Mesenchymal stem cell (in vitro differentiated cells and primary cell): ENCODE data around the gene H1-8.

ENCODE experiments used
- DNase-seq: peaks from one replicate; pipeline ENCODE4 v3.0.0-alpha.2; 2013
- H2AFZ ChIP-seq: one replicate; pipeline ENCODE4 v1.6.1; 2013; ENCODE audit warnings: low read depth, mild to moderate bottlenecking, control low read depth, inconsistent platforms, low read length, moderate library complexity
- H2AK5ac ChIP-seq: 2 replicates; pipeline ENCODE4 v1.6.1; 2013; ENCODE audit warnings: low read length, moderate library complexity, mild to moderate bottlenecking, inconsistent platforms; ENCODE audit not compliant: severe bottlenecking
- H2BK120ac ChIP-seq: one replicate; pipeline ENCODE4 v1.6.1; 2013; ENCODE audit warnings: low read depth, mild to moderate bottlenecking, inconsistent platforms, low read length, moderate library complexity
- H2BK12ac ChIP-seq, 2 experiments: one replicate each; pipeline ENCODE4 v1.6.1; 2013; ENCODE audit warnings: inconsistent platforms in 2 of 2, low read length in 2 of 2, mild to moderate bottlenecking in 2 of 2, moderate library complexity in 2 of 2, control low read depth in 1 of 2
- H2BK15ac ChIP-seq: one replicate; pipeline ENCODE4 v1.6.1; 2013; ENCODE audit warnings: mild to moderate bottlenecking, low read depth, inconsistent platforms; ENCODE audit not compliant: poor library complexity, severe bottlenecking
- H2BK5ac ChIP-seq: 2 replicates; pipeline ENCODE4 v1.6.1; 2013; ENCODE audit warnings: low read depth, mild to moderate bottlenecking, low read length, control low read depth, inconsistent platforms; ENCODE audit not compliant: poor library complexity, severe bottlenecking
- H3K14ac ChIP-seq, 2 experiments: one replicate each; pipeline ENCODE4 v1.6.1; 2013; ENCODE audit warnings: inconsistent platforms in 2 of 2, low read length in 2 of 2, control low read depth in 1 of 2, mild to moderate bottlenecking in 1 of 2, moderate library complexity in 1 of 2
- H3K18ac ChIP-seq, 2 experiments: one replicate each; pipeline ENCODE4 v1.6.1; 2013; ENCODE audit warnings: inconsistent platforms in 2 of 2, low read length in 2 of 2, control low read depth in 1 of 2, low read depth in 1 of 2, mild to moderate bottlenecking in 1 of 2
- H3K23ac ChIP-seq, 2 experiments: one replicate each; pipeline ENCODE4 v1.6.1; 2013; ENCODE audit warnings: inconsistent platforms in 2 of 2, low read length in 2 of 2, mild to moderate bottlenecking in 2 of 2, moderate library complexity in 2 of 2, control low read depth in 1 of 2
- H3K27ac ChIP-seq: 2 replicates; pipeline ENCODE4 v1.5.1; 2013; ENCODE audit warnings: mild to moderate bottlenecking, moderate library complexity, low read length, control low read depth, inconsistent platforms; ENCODE audit not compliant: poor library complexity, severe bottlenecking
- H3K27me3 ChIP-seq, 2 experiments: 2 replicates each; pipeline versions ENCODE4 v1.6.1 to v1.7.0; 2013; ENCODE audit warnings: low read length in 2 of 2, mild to moderate bottlenecking in 2 of 2, moderate library complexity in 2 of 2, control low read depth in 1 of 2, inconsistent platforms in 1 of 2; ENCODE audit not compliant: control insufficient read depth in 1 of 2, insufficient read depth in 1 of 2
- H3K36me3 ChIP-seq, 2 experiments: 2 replicates each; pipeline versions ENCODE4 v1.6.1 to v1.7.0; 2013; ENCODE audit warnings: low read length in 2 of 2, control low read depth in 1 of 2, inconsistent platforms in 1 of 2, low read depth in 1 of 2, mild to moderate bottlenecking in 1 of 2; ENCODE audit not compliant: insufficient read depth in 2 of 2, control insufficient read depth in 1 of 2
- H3K4ac ChIP-seq, 2 experiments: one replicate each; pipeline ENCODE4 v1.6.1; 2013; ENCODE audit warnings: inconsistent platforms in 2 of 2, low read length in 2 of 2, mild to moderate bottlenecking in 2 of 2, moderate library complexity in 2 of 2, control low read depth in 1 of 2, low read depth in 1 of 2
- H3K4me1 ChIP-seq: 2 replicates; pipeline ENCODE4 v1.6.1; 2013; ENCODE audit warnings: low read depth, low read length, control low read depth; ENCODE audit not compliant: control insufficient read depth, insufficient read depth
- H3K4me2 ChIP-seq: 2 replicates; pipeline ENCODE4 v1.6.1; 2013; ENCODE audit warnings: low read length, mild to moderate bottlenecking, inconsistent platforms; ENCODE audit not compliant: poor library complexity, severe bottlenecking
- H3K4me3 ChIP-seq, 2 experiments: 2 replicates each; pipeline versions ENCODE4 v1.5.1 to v1.7.0; 2013; ENCODE audit warnings: low read length in 2 of 2, mild to moderate bottlenecking in 2 of 2, control low read depth in 1 of 2, low read depth in 1 of 2; ENCODE audit not compliant: insufficient read depth in 1 of 2
- H3K79me1 ChIP-seq: replicated peaks from 2 replicates; pipeline ENCODE4 v1.6.1; 2013; ENCODE audit warnings: mild to moderate bottlenecking, control low read depth, low read length, inconsistent platforms; ENCODE audit not compliant: poor library complexity, severe bottlenecking
- H3K9ac ChIP-seq: 2 replicates; pipeline ENCODE4 v1.7.0; 2013; ENCODE audit warnings: mild to moderate bottlenecking, low read length, moderate library complexity
- H3K9me3 ChIP-seq: 2 replicates; pipeline ENCODE4 v1.7.0; 2013; ENCODE audit warnings: mild to moderate bottlenecking, low read length; ENCODE audit not compliant: control insufficient read depth
- H4K8ac ChIP-seq: one replicate; pipeline ENCODE4 v1.6.1; 2013; ENCODE audit warnings: inconsistent platforms, mild to moderate bottlenecking, low read length, moderate library complexity
- H4K91ac ChIP-seq: one replicate; pipeline ENCODE4 v1.6.1; 2013; ENCODE audit warnings: mild to moderate bottlenecking, low read length, inconsistent platforms
- WGBS: methylation state at CpG from one replicate; pipeline ENCODE4 v1.1.7; 2013; ENCODE audit warnings: mixed read lengths; 5-methylcytosine and 5-hydroxymethylcytosine counted together

Gene H1-8

GRCh38 chr3:129554356-129555152 is 11.6 kb downstream of the H1-8 start:
- Histone ChIP-seq H3K14ac (no peak overlapping the region), H3K27me3 (no peaks in the 10 kb centered on the region), H2AK5ac (peak overlapping the region; percentile 70), H3K9me3 (no peaks in the 10 kb centered on the region), H3K36me3 (peaks cover 43 to 45% of the 10 kb centered on the region in 2 experiments), H3K27ac (peak overlapping the region; percentile 17), H2BK12ac (no peak overlapping the region), H2AFZ (no peak overlapping the region), H4K91ac (no peak overlapping the region), H3K4me3 (no peak overlapping the region), H3K79me1 (peaks cover 3% of the 10 kb centered on the region), H3K9ac (no peak overlapping the region), H3K18ac (peak overlapping the region in 1 of 2 experiments; percentile 18), H3K23ac (peak overlapping the region in 1 of 2 experiments; percentile 85), H3K4me2 (no peak overlapping the region), H2BK120ac (no peak overlapping the region), H3K4ac (no peak overlapping the region), H2BK5ac (no peak overlapping the region), H4K8ac (no peak overlapping the region), H3K4me1 (peaks cover 60% of the 10 kb centered on the region), H2BK15ac (no peak overlapping the region)
- DNase-seq = no peak
- WGBS = 73% methylated on average over 13 of the region's 13 CpGs

- Histone ChIP-seq H3K9ac (no peak overlapping the region), H2BK5ac (no peak overlapping the region), H3K18ac (no peak overlapping the region), H3K9me3 (no peaks in the 10 kb centered on the region), H2BK15ac (no peak overlapping the region), H3K14ac (no peak overlapping the region), H2AK5ac (peak overlapping the region; percentile 17), H3K27me3 (no peaks in the 10 kb centered on the region), H3K4me2 (no peak overlapping the region), H3K36me3 (peaks cover 49 to 51% of the 10 kb centered on the region in 2 experiments), H4K8ac (no peak overlapping the region), H2AFZ (no peak overlapping the region), H3K4me3 (no peak overlapping the region), H3K4ac (no peak overlapping the region), H4K91ac (no peak overlapping the region), H2BK120ac (no peak overlapping the region), H2BK12ac (no peak overlapping the region), H3K79me1 (peaks cover 3% of the 10 kb centered on the region), H3K23ac (no peak overlapping the region), H3K27ac (peak overlapping the region; percentile 17), H3K4me1 (peaks cover 62% of the 10 kb centered on the region)
- no peak for DNase-seq
- WGBS = 93% methylated on average over 11 of the region's 15 CpGs
Observed at GRCh38 chr3:129555153-129555550, 12.2 kb downstream of the H1-8 start.

- Histone ChIP-seq H3K27ac (no peak overlapping the region), H3K4me2 (no peak overlapping the region), H4K8ac (peak overlapping the region; percentile 13), H3K9me3 (no peaks in the 10 kb centered on the region), H3K79me1 (peaks cover 3% of the 10 kb centered on the region), H3K4ac (no peak overlapping the region), H3K4me1 (peaks cover 67% of the 10 kb centered on the region), H3K23ac (no peak overlapping the region), H2BK12ac (peak overlapping the region; percentile 24 to 28), H3K36me3 (peaks cover 50 to 52% of the 10 kb centered on the region in 2 experiments), H3K9ac (no peak overlapping the region), H2AFZ (no peak overlapping the region), H2AK5ac (peak overlapping the region; percentile 52), H3K18ac (no peak overlapping the region), H2BK120ac (peak overlapping the region; percentile 40), H2BK5ac (no peak overlapping the region), H2BK15ac (no peak overlapping the region), H3K27me3 (no peaks in the 10 kb centered on the region), H4K91ac (no peak overlapping the region), H3K14ac (no peak overlapping the region), H3K4me3 (no peak overlapping the region)
- 91% methylated on average over 15 of the region's 18 CpGs for WGBS
- no peak for DNase-seq
Observed at GRCh38 chr3:129555616-129556357, 12.8 kb downstream of the H1-8 start.

- H3K4ac ChIP-seq = no peak overlapping the region
- no peaks in the 10 kb centered on the region for H3K27me3 ChIP-seq
- peaks cover 3% of the 10 kb centered on the region for H3K79me1 ChIP-seq
- no peak overlapping the region for H3K14ac ChIP-seq
- no peak for DNase-seq
- no peak overlapping the region for H4K91ac ChIP-seq
- peak overlapping the region; percentile 52 for H2AK5ac ChIP-seq
- H2BK5ac ChIP-seq = no peak overlapping the region
- H2BK12ac ChIP-seq = peak overlapping the region; percentile 24 to 28
- H2AFZ ChIP-seq = no peak overlapping the region
- peak overlapping the region; percentile 13 for H4K8ac ChIP-seq
- H2BK120ac ChIP-seq = no peak overlapping the region
- H3K36me3 ChIP-seq = peaks cover 50 to 52% of the 10 kb centered on the region in 2 experiments
- no peak overlapping the region for H3K18ac ChIP-seq
- no peak overlapping the region for H3K23ac ChIP-seq
- no peak overlapping the region for H3K4me3 ChIP-seq
- peak overlapping the region; percentile 44 for H2BK15ac ChIP-seq
- no peak overlapping the region for H3K4me2 ChIP-seq
- H3K4me1 ChIP-seq = peaks cover 72% of the 10 kb centered on the region
- WGBS = 98% methylated on average over 14 of the region's 15 CpGs
- no peak overlapping the region for H3K27ac ChIP-seq
- H3K9me3 ChIP-seq = no peaks in the 10 kb centered on the region
- H3K9ac ChIP-seq = no peak overlapping the region
Observed at GRCh38 chr3:129556358-129556695, 13.4 kb downstream of the H1-8 start.
